Suprapubic skin (tissue), 4 donors: ENCODE measurements around the gene ARL2. TPM values are rescaled to one million over a fixed set of nuclear protein-coding genes. Genes with fewer than 3 reads are reported as not detected.

Experiments used
- DNase-seq, 2 donors: peaks; one replicate each; pipeline ENCODE4 v3.0.0-alpha.2; 2019; ENCODE audit warnings: low spot score in 2 of 2
- H3K27ac ChIP-seq: fragments of 200-600 bp; sonication (generic); one replicate; pipeline ENCODE4 v1.5.1; 2019
- H3K27me3 ChIP-seq: fragments of 200-600 bp; sonication (generic); one replicate; pipeline ENCODE4 v1.5.1; 2019
- H3K36me3 ChIP-seq: fragments of 200-600 bp; sonication (generic); one replicate; pipeline ENCODE4 v1.5.1; 2019
- H3K4me1 ChIP-seq: fragments of 200-600 bp; sonication (generic); one replicate; pipeline ENCODE4 v1.5.1; 2019
- H3K4me3 ChIP-seq: fragments of 200-600 bp; sonication (generic); one replicate; pipeline ENCODE4 v1.5.1; 2019; ENCODE audit warnings: mild to moderate bottlenecking
- H3K9me3 ChIP-seq: fragments of 200-600 bp; sonication (generic); one replicate; pipeline ENCODE4 v1.5.1; 2019
- EP300 ChIP-seq: sonication (generic); formaldehyde crosslinking; IDR thresholded peaks from one replicate; pipeline ENCODE4 v1.6.1; 2017; ENCODE audit warnings: antibody characterized with exemption
- POLR2A ChIP-seq, 2 donors: fragments of 450-650 bp; IDR thresholded peaks; one replicate each; pipeline ENCODE4 v1.6.1; 2017; ENCODE audit warnings: antibody characterized with exemption in 2 of 2, mild to moderate bottlenecking in 2 of 2, moderate library complexity in 2 of 2
- POLR2AphosphoS5 ChIP-seq, 3 donors: sonication (generic); formaldehyde crosslinking; IDR thresholded peaks; one replicate each; pipeline ENCODE4 v1.6.1; 2017; ENCODE audit warnings: antibody characterized with exemption in 3 of 3
- WGBS: methylation state at CpG from one replicate; pipeline ENCODE4 v1.1.5; 2018; 5-methylcytosine and 5-hydroxymethylcytosine counted together
- total RNA-seq, 4 donors: library from RNA; depleted of rRNA; stranded (reverse); fragments of >200 nt; gene quantifications; one replicate each; pipeline ENCODE4 v1.1.0, GENCODE V29; 2016
- TF ChIP-seq, protein P1 (sequence below), 2 donors: fragments of 200-600 bp in 1 of 2; fragments of 450-650 bp in 1 of 2; sonication (generic) in 1 of 2; IDR thresholded peaks; one replicate each; pipeline ENCODE4 v1.5.1; 2016 to 2019; ENCODE audit warnings: antibody characterized with exemption in 2 of 2, mild to moderate bottlenecking in 1 of 2, moderate library complexity in 1 of 2

ARL2 gene
- total RNA-seq, 4 donors from 2014 or later, result 67.8 to 91.3 (median 87.8) TPM

DNA sequence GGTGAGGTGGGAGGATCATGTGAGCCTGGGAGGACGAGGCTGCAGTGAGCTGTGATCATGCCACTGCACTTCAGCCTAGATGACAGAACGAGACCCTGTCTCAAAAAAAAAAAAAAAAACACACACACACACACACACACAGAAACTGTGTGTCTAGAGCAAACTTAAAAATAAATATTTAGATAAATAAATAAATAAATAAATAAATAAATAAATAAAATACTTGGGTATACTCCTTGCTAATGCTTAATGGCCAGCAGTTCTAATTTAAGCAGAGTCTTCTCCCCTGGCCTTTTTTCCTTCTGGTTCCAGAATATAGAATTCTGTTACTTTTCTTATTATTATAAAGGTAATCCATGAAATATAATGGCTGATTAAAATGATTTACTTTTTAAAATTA is 5.1 kb upstream of the ARL2 start:
- H3K36me3 ChIP-seq, result no peaks in the 10 kb centered on the region
- peaks cover 7% of the 10 kb centered on the region for H3K4me1 ChIP-seq
- no peaks in the 10 kb centered on the region for H3K27me3 ChIP-seq
- TF ChIP-seq EP300 (no peak), POLR2AphosphoS5 (IDR thresholded peaks at IDR 0.05) (no peak), POLR2A (IDR thresholded peaks at IDR 0.05) (no peak)
- TF ChIP-seq, protein P1, sequence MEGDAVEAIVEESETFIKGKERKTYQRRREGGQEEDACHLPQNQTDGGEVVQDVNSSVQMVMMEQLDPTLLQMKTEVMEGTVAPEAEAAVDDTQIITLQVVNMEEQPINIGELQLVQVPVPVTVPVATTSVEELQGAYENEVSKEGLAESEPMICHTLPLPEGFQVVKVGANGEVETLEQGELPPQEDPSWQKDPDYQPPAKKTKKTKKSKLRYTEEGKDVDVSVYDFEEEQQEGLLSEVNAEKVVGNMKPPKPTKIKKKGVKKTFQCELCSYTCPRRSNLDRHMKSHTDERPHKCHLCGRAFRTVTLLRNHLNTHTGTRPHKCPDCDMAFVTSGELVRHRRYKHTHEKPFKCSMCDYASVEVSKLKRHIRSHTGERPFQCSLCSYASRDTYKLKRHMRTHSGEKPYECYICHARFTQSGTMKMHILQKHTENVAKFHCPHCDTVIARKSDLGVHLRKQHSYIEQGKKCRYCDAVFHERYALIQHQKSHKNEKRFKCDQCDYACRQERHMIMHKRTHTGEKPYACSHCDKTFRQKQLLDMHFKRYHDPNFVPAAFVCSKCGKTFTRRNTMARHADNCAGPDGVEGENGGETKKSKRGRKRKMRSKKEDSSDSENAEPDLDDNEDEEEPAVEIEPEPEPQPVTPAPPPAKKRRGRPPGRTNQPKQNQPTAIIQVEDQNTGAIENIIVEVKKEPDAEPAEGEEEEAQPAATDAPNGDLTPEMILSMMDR (IDR thresholded peaks at IDR 0.05), result no peak
- H3K27ac ChIP-seq, result no peak overlapping the region
- WGBS, result 85% methylated on average over 2 of the region's 2 CpGs
- no peak for DNase-seq
- H3K4me3 ChIP-seq, result no peak overlapping the region
- H3K9me3 ChIP-seq, result no peaks in the 10 kb centered on the region

DNA sequence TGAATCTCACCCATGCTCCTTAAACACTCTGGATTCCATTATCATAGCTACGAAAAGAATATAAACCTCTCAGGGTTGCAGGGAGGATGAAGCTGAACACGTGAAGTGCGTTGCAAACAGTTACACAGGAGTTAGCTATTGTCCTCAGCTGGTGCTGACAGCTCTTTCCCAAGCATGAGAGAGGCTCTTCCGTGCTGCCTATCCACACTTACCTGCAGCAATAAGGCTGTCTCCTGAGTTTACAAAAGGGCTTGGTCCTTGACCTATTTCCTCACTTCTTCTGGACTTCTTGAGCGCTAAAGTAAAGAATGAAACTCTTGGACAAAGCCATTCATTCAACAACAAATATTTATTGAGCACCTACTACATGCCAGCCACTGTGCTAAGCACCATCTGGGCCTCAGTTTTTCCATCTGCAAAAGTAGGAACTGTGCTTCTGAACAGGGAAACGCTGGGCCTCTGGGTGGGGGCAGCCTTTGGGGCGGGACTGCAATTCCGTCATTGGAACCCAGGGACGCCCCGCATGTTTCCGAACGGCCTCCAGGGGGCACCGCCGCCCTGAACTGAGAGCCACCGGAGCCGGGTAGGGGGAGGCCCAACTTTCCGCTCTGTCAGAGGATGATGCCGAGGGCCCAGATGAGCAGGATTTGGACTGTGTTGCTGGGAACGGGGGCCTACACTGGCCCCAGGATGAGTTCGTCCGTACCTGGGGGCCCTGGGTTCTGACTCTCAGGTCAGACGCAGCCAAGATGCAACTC is 651 bp upstream of the ARL2 start:
- Histone ChIP-seq H3K4me3 (peak overlapping the region; percentile 80), H3K27me3 (no peaks in the 10 kb centered on the region), H3K27ac (peak overlapping the region; percentile 97), H3K4me1 (peaks cover 33% of the 10 kb centered on the region), H3K36me3 (peaks cover 3% of the 10 kb centered on the region), H3K9me3 (no peaks in the 10 kb centered on the region)
- WGBS, result 14% methylated on average over 21 of the region's 22 CpGs
- TF ChIP-seq POLR2A (IDR thresholded peaks at IDR 0.05) (peak in 1 of 2 donors; percentile 41), POLR2AphosphoS5 (IDR thresholded peaks at IDR 0.05) (peak in 1 of 3 donors; percentile 52), EP300 (no peak)
- TF ChIP-seq, protein P1 (IDR thresholded peaks at IDR 0.05), result peak; percentile 65 to 89
- DNase-seq, result peak; percentile 96 to 98

DNA sequence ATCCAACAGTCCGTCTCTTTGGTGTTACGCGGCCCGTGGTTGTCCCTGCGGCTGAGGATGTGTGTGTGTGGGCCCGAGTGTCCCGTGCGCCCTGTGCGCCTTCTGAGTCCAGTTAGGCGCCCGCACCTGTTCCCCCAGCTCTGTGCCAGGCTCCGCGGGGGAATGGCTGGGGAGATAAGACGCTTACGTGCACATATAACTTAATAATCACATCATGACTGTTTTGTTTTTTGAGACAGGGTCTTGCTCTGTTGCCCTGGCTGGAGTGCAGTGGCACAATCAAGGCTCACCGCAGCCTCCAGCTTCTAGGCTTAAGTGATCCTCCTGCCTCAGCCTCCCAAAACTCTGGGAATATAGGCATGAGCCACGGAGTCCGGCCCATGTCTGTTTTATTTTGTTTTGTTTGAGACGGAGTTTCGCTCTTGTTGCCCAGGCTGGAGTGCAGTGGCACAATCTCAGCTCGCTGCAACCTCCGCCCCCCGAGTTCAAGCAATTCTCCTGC is 817 bp downstream of the ARL2 start:
- Histone ChIP-seq H3K36me3 (peaks cover 12% of the 10 kb centered on the region), H3K27ac (peak overlapping the region; percentile 97), H3K9me3 (no peaks in the 10 kb centered on the region), H3K4me1 (peaks cover 33% of the 10 kb centered on the region), H3K4me3 (peak overlapping the region; percentile 80), H3K27me3 (no peaks in the 10 kb centered on the region)
- WGBS, result 37% methylated on average over 20 of the region's 23 CpGs
- DNase-seq, result peak in 1 of 2 donors; percentile 72
- TF ChIP-seq POLR2A (IDR thresholded peaks at IDR 0.05) (no peak), EP300 (no peak), POLR2AphosphoS5 (IDR thresholded peaks at IDR 0.05) (no peak)
- TF ChIP-seq, protein P1 (IDR thresholded peaks at IDR 0.05), result no peak

DNA sequence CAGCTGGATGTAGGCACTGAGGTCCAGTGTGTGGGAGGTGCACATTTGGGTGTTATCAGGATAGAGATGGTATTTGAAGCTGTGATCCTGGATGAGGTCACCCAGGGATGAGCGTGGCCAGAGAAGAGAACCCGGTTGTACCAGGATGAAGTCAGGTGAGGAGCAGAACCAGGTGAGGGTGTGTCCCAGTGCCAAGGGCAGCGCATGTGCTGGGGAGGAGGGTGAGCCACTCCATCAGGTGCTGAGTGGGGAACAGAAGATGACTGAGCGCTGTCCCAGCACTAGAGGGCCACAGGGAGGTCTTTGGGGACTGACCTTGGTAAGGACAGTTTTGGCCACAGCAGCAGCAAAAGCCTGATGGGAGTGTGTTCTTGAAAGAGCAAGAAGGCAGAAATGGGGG is 2.7 kb downstream of the ARL2 start:
- Histone ChIP-seq H3K36me3 (peaks cover 29% of the 10 kb centered on the region), H3K27me3 (no peaks in the 10 kb centered on the region), H3K4me1 (peaks cover 33% of the 10 kb centered on the region), H3K9me3 (no peaks in the 10 kb centered on the region), H3K4me3 (no peak overlapping the region), H3K27ac (no peak overlapping the region)
- no peak for TF ChIP-seq POLR2A (IDR thresholded peaks at IDR 0.05)
- TF ChIP-seq POLR2AphosphoS5 (IDR thresholded peaks at IDR 0.05), result no peak
- TF ChIP-seq, protein P1 (IDR thresholded peaks at IDR 0.05), result no peak
- TF ChIP-seq EP300, result no peak
- 77% methylated on average over 4 of the region's 4 CpGs for WGBS
- no peak for DNase-seq

DNA sequence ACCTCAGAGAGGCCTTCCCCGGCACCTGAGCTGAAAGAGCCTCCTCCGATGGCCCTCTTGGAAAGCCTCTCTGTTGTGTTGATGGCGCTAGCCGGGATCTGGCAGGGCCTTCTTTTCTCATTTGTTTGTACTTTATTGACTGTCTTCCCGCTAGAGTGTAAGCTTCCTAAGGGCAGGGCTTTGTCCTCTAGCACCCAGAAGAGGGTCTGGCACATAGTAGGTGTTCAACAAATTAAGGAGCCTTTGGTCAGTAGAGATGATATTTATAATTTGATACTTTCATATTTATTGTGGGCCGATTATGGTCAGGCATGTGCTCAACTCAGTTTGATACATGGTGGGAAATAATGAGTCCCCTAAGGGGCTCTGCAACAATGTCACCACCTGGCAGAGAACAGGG is 4.0 kb downstream of the ARL2 start:
- H3K36me3 ChIP-seq, result peaks cover 42% of the 10 kb centered on the region
- no peak for TF ChIP-seq POLR2AphosphoS5 (IDR thresholded peaks at IDR 0.05)

More for the DNA sequence above, 4.0 kb downstream of the ARL2 start:
- no peaks in the 10 kb centered on the region for H3K27me3 ChIP-seq
- no peak overlapping the region for H3K4me3 ChIP-seq
- H3K9me3 ChIP-seq, result no peaks in the 10 kb centered on the region
- WGBS, result 99% methylated on average over 6 of the region's 6 CpGs
- H3K27ac ChIP-seq, result no peak overlapping the region
- no peak for DNase-seq
- peaks cover 31% of the 10 kb centered on the region for H3K4me1 ChIP-seq
